ENCODE measurements around the gene NFKBIE. TPM values are rescaled to one million over a fixed set of nuclear protein-coding genes. Genes with fewer than 3 reads are reported as not detected.
"Not testable (repeated sequence)": the region's sequence is repeated elsewhere in the genome, so short reads cannot be mapped to it uniquely, and the experiment has no call there.

NFKBIE gene
- total RNA-seq, 1 experiment from 2014 or later, result 11.2 TPM

DNA sequence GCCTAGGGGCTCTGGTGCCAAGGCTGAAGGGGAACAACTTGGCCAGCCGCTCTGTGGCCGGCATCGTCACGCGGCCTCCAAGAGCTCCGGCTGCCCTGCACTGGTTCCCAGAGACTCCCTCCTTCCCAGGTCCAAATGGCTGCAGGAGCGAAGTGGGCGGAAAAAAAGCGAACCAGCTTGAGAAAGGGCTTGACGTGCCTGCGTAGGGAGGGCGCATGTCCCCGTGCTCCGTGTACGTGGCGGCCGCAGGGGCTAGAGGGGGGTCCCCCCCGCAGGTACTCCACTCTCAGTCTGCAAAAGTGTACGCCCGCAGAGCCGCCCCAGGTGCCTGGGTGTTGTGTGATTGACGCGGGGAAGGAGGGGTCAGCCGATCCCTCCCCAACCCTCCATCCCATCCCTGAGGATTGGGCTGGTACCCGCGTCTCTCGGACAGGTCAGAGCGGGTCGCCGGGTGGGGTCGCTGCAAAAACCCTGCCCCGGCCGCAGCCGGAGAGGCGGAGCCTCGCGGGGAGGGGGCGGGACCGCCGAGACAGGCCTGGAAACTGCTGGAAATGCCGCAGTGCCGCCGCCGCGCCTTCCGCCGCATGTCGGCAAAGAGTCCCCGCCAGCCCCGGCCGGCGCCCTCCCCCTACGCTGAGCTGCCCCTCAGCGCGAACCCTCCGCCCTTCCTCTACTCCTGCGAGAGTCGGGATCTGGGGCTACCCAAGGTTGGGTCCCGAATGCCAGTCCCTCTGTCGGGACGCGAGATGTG lies 19.3 kb downstream of the NFKBIE start:
- peak; percentile 81 for DNase-seq (ENCODE audit: low spot score)

- no peak for DNase-seq (ENCODE audit: low spot score)
These were observed 19.9 kb downstream of the NFKBIE start for GRCh38 chr6:44245391-44245911.

- DNase-seq (ENCODE audit: low spot score), result no peak
These were observed 22.0 kb downstream of the NFKBIE start for GRCh38 chr6:44243345-44243744.

GRCh38 chr6:44238687-44239350 lies 26.5 kb downstream of the NFKBIE start:
- no peak for DNase-seq (ENCODE audit: low spot score)

DNA sequence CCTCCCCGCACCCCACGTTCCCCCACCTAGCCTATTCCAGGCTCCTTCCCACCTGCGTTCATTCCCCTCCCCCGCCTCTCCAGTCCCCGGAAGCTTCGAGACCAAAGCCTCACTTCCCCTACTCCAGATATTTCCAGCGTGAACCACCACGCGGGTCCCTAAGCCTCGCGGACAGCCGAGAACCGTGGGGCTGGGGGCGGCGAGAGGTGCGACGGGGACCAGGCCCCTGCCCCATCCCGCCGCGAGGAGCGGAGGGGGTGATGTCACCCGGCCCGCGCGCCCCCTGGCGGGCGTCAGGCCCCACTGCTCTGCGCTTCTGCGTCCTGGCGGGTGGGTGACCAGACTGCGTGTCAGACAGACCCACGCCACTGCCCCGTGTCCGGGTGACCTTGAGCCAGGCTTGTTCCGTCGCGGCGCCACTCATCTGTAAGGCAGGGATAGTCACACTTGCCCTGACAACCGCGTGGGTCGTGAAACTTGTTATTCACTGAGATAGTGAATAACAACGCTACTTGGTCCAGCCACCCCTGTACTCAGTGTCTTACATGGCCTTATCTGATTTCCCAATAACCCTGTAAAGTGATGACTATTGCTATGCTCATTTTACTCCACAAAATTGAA lies 27.4 kb downstream of the NFKBIE start:
- DNase-seq (ENCODE audit: low spot score), result peak; percentile 83

GRCh38 chr6:44237021-44237812 lies 28.1 kb downstream of the NFKBIE start:
- DNase-seq (ENCODE audit: low spot score), result peak; percentile 97

GRCh38 chr6:44235891-44236516 lies 29.3 kb downstream of the NFKBIE start:
- no peak for DNase-seq (ENCODE audit: low spot score)

GRCh38 chr6:44235269-44235668 lies 30.1 kb downstream of the NFKBIE start:
- no peak for DNase-seq (ENCODE audit: low spot score)

DNA sequence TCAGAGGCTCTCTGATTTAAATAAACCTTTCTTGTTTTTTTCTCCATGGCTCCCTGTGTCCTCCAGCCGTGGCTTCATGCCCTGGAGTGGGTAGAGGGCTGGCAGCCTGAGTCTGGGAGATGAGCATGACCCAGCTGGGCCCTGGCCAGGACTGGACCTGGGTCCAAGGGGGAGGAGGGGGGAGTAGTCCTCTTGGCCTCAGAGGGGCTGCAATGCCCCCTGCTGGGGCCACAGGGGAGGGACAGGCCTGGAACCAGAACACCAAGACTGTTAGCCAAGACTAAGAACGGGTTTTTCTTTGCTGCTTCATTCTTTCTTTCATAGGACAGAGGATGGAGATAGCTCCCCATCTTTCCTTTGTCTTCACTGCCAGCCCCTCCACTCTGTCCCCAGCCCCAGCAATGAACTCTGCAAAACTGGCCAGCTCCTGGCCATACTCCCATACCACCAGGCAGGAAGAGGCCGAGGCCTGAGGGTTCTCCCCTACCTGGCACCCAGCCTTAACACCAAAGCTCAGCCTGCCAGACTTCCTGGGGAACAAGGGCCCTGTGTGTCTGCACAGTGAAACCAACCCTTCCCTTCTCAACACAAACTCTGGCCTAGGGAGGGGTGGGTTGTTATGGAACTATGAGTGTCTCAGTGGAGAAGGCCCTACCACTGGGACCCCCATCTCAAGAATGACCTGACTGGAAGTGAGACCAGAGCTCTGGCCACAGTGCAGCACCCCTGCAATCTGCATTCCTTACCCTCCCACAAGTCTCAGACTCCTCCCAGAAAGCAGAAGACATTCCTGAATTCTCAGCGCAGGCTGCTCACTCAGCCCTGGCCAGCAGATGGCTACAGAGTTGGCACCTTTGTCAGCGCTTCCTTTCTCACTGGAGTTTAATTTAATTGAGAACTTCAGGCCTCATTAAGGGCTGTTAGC lies 31.0 kb downstream of the NFKBIE start:
- DNase-seq (ENCODE audit: low spot score), result peak; percentile 81

DNA sequence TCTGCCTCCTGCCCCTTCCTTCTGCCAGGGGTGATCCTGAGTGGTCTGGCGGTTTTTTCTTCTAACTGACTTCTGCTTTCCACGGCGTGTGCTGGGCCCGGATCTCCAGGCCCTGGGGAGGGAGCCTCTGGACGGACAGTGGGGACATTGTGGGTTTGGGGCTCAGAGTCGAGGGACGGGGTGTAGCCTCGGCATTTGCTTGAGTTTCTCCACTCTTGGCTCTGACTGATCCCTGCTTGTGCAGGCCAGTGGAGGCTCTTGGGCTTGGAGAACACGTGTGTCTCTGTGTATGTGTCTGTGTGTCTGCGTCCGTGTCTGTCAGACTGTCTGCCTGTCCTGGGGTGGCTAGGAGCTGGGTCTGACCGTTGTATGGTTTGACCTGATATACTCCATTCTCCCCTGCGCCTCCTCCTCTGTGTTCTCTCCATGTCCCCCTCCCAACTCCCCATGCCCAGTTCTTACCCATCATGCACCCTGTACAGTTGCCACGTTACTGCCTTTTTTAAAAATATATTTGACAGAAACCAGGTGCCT lies 31.7 kb downstream of the NFKBIE start:
- no peak for DNase-seq (ENCODE audit: low spot score)

- DNase-seq (ENCODE audit: low spot score), result no peak
These were observed 32.4 kb downstream of the NFKBIE start for GRCh38 chr6:44232676-44233566.

GRCh38 chr6:44231426-44231825 lies 33.9 kb downstream of the NFKBIE start:
- DNase-seq (ENCODE audit: low spot score), result not testable (repeated sequence)

DNA sequence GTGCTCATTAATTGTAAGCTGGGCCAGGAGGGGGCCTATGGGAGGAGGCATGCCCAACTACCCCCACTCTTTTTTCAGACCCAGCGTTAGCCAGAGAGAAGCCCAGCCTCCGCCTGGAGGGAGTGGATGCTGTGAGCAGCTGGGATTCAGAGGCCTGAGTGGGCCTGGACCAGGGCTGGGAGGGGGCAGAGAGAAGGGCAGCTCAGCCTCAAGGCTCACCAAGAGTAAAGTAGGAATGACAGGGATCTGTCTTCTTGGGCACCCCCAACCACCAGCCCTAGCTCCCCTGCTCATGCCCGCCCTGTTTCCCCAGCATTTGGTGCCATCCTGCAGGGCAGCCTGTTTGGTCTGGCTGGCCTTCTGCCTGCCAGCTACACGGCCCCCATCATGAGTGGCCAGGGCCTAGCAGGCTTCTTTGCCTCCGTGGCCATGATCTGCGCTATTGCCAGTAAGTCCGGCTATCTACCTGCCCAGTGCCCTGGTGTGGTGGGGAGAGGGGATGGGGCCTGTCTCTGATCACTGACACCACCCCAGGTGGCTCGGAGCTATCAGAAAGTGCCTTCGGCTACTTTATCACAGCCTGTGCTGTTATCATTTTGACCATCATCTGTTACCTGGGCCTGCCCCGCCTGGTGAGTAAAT lies 35.2 kb downstream of the NFKBIE start:
- DNase-seq (ENCODE audit: low spot score), result no peak

GRCh38 chr6:44229376-44230033 lies 35.8 kb downstream of the NFKBIE start:
- DNase-seq (ENCODE audit: low spot score), result no peak

DNA sequence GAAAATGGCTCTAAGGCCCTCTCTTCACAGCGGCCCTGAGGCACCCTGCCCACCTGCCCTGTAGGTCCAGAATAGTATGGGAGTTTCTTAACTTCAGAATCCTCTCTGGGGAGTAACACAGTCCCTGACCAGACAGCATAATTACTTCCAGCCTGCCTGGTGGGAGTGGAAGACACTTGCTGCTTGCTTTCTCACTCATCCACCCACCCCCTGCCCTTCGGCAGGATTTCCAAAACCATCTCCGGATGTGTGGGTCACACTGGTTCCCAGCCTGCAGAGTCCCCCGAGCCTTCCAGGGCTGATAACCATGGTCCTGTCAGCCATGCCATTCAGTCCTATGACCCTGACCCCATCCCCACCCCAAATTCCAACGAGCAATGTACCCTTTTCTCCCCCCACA lies 36.5 kb downstream of the NFKBIE start:
- DNase-seq (ENCODE audit: low spot score), result no peak

- no peak for DNase-seq (ENCODE audit: low spot score)
These were observed 36.9 kb downstream of the NFKBIE start for GRCh38 chr6:44228433-44228832.

- no peak for DNase-seq (ENCODE audit: low spot score)
These were observed 37.3 kb downstream of the NFKBIE start for GRCh38 chr6:44228031-44228430.
